Measurements from ENCODE around the gene PRKG1. TPM values are rescaled to one million over a fixed set of nuclear protein-coding genes. Genes with fewer than 3 reads are reported as not detected.

Gene PRKG1
- total RNA-seq, 1 experiment from 2014 or later: 0.21 TPM

- Mint-ChIP-seq H3K27ac (ENCODE audit: unreplicated experiment) (no peak overlapping the region), H3K27me3 (ENCODE audit: unreplicated experiment) (peaks cover 15% of the 10 kb centered on the region), H3K36me3 (ENCODE audit: insufficient read depth, unreplicated experiment) (no peaks in the 10 kb centered on the region), H3K4me3 (ENCODE audit: low read depth, unreplicated experiment) (no peak overlapping the region), H3K4me1 (ENCODE audit: low read depth, unreplicated experiment) (no peaks in the 10 kb centered on the region), H3K9me3 (ENCODE audit: low read depth, unreplicated experiment) (no peaks in the 10 kb centered on the region)
- no peak for DNase-seq
- no peak for TF ChIP-seq CTCF (IDR thresholded peaks at IDR 0.05; ENCODE audit: unreplicated experiment)
- BruUV-seq (replicated peaks): no TSS peak
- intact Hi-C loops (cut with micrococcal nuclease; ENCODE audit: unreplicated experiment): no loop called here
- CTCF ChIA-PET: no interaction called here
Observed at GRCh38 chr10:51198170-51198569, 123.9 kb downstream of the PRKG1 start.

- no peak for TF ChIP-seq CTCF (IDR thresholded peaks at IDR 0.05; ENCODE audit: unreplicated experiment)
- Mint-ChIP-seq H3K36me3 (ENCODE audit: insufficient read depth, unreplicated experiment) (no peaks in the 10 kb centered on the region), H3K27ac (ENCODE audit: unreplicated experiment) (no peak overlapping the region), H3K27me3 (ENCODE audit: unreplicated experiment) (peaks cover 15% of the 10 kb centered on the region), H3K9me3 (ENCODE audit: low read depth, unreplicated experiment) (no peaks in the 10 kb centered on the region), H3K4me1 (ENCODE audit: low read depth, unreplicated experiment) (no peaks in the 10 kb centered on the region), H3K4me3 (ENCODE audit: low read depth, unreplicated experiment) (no peak overlapping the region)
- intact Hi-C loops (cut with micrococcal nuclease; ENCODE audit: unreplicated experiment): no loop called here
- CTCF ChIA-PET: no interaction called here
- no TSS peak for BruUV-seq (replicated peaks)
- no peak for DNase-seq
Observed at GRCh38 chr10:51201947-51202346, 127.7 kb downstream of the PRKG1 start.

- no peak overlapping the region for H3K4me3 Mint-ChIP-seq (ENCODE audit: low read depth, unreplicated experiment)
- no TSS peak for BruUV-seq (replicated peaks)
- no peak for TF ChIP-seq CTCF (IDR thresholded peaks at IDR 0.05; ENCODE audit: unreplicated experiment)
- H3K27ac Mint-ChIP-seq (ENCODE audit: unreplicated experiment): no peak overlapping the region
- H3K27me3 Mint-ChIP-seq (ENCODE audit: unreplicated experiment): peaks cover 29% of the 10 kb centered on the region
- intact Hi-C loops (cut with micrococcal nuclease; ENCODE audit: unreplicated experiment): no loop called here
- no peaks in the 10 kb centered on the region for H3K36me3 Mint-ChIP-seq (ENCODE audit: insufficient read depth, unreplicated experiment)
- H3K4me1 Mint-ChIP-seq (ENCODE audit: low read depth, unreplicated experiment): no peaks in the 10 kb centered on the region
- no peaks in the 10 kb centered on the region for H3K9me3 Mint-ChIP-seq (ENCODE audit: low read depth, unreplicated experiment)
- CTCF ChIA-PET: no interaction called here
- no peak for DNase-seq
Observed at GRCh38 chr10:51203359-51203758, 129.1 kb downstream of the PRKG1 start.

GRCh38 chr10:51204066-51204465, 129.8 kb downstream of the PRKG1 start:
- H3K27me3 Mint-ChIP-seq (ENCODE audit: unreplicated experiment): peaks cover 35% of the 10 kb centered on the region
- H3K4me3 Mint-ChIP-seq (ENCODE audit: low read depth, unreplicated experiment): no peak overlapping the region
- no peaks in the 10 kb centered on the region for H3K36me3 Mint-ChIP-seq (ENCODE audit: insufficient read depth, unreplicated experiment)
- H3K27ac Mint-ChIP-seq (ENCODE audit: unreplicated experiment): no peak overlapping the region
- CTCF ChIA-PET: no interaction called here
- intact Hi-C loops (cut with micrococcal nuclease; ENCODE audit: unreplicated experiment): no loop called here
- no peaks in the 10 kb centered on the region for H3K9me3 Mint-ChIP-seq (ENCODE audit: low read depth, unreplicated experiment)
- no peak for TF ChIP-seq CTCF (IDR thresholded peaks at IDR 0.05; ENCODE audit: unreplicated experiment)
- H3K4me1 Mint-ChIP-seq (ENCODE audit: low read depth, unreplicated experiment): no peaks in the 10 kb centered on the region
- no peak for DNase-seq
- BruUV-seq (replicated peaks): no TSS peak

GRCh38 chr10:51204701-51205100, 130.4 kb downstream of the PRKG1 start:
- BruUV-seq (replicated peaks): no TSS peak
- TF ChIP-seq CTCF (IDR thresholded peaks at IDR 0.05; ENCODE audit: unreplicated experiment): no peak
- Mint-ChIP-seq H3K36me3 (ENCODE audit: insufficient read depth, unreplicated experiment) (no peaks in the 10 kb centered on the region), H3K4me3 (ENCODE audit: low read depth, unreplicated experiment) (no peak overlapping the region), H3K27ac (ENCODE audit: unreplicated experiment) (no peak overlapping the region), H3K27me3 (ENCODE audit: unreplicated experiment) (peaks cover 30% of the 10 kb centered on the region), H3K4me1 (ENCODE audit: low read depth, unreplicated experiment) (no peaks in the 10 kb centered on the region), H3K9me3 (ENCODE audit: low read depth, unreplicated experiment) (no peaks in the 10 kb centered on the region)
- intact Hi-C loops (cut with micrococcal nuclease; ENCODE audit: unreplicated experiment): no loop called here
- no peak for DNase-seq
- CTCF ChIA-PET: no interaction called here
